Subcutaneous adipose tissue (tissue), 4 donors: ENCODE measurements around the gene ARFRP1. TPM values are rescaled to one million over a fixed set of nuclear protein-coding genes. Genes with fewer than 3 reads are reported as not detected.

Experiments
- CTCF ChIP-seq: fragments of 450-650 bp; IDR thresholded peaks from one replicate; pipeline ENCODE4 v1.5.1; 2016; ENCODE audit warnings: low read depth, mild to moderate bottlenecking, control low read depth, antibody characterized with exemption, moderate library complexity
- total RNA-seq, 4 donors: library from RNA; depleted of rRNA; stranded (reverse); fragments of >200 nt; gene quantifications; one replicate each; pipeline ENCODE4 v1.1.0, GENCODE V29; 2016

Gene ARFRP1
- total RNA-seq, 4 donors from 2014 or later: 21.9 to 39.4 (median 31.5) TPM

GRCh38 chr20:63701329-63702035 lies 6.3 kb downstream of the ARFRP1 start:
- TF ChIP-seq CTCF: no peak

DNA sequence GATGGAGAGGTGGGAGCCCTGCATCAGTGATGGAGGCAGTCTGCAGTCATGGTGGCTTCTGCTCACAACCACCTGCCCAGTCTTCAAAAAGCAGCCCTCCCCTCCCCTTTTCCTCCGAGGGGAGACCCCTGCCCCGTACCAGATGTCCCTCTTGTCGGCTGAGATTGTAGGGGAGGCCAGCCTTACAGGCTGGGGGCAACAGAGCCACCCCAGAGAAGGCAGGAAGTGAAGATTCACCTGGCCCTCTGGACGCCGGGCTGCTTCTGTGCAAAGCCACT lies 6.8 kb downstream of the ARFRP1 start:
- TF ChIP-seq CTCF: no peak

DNA sequence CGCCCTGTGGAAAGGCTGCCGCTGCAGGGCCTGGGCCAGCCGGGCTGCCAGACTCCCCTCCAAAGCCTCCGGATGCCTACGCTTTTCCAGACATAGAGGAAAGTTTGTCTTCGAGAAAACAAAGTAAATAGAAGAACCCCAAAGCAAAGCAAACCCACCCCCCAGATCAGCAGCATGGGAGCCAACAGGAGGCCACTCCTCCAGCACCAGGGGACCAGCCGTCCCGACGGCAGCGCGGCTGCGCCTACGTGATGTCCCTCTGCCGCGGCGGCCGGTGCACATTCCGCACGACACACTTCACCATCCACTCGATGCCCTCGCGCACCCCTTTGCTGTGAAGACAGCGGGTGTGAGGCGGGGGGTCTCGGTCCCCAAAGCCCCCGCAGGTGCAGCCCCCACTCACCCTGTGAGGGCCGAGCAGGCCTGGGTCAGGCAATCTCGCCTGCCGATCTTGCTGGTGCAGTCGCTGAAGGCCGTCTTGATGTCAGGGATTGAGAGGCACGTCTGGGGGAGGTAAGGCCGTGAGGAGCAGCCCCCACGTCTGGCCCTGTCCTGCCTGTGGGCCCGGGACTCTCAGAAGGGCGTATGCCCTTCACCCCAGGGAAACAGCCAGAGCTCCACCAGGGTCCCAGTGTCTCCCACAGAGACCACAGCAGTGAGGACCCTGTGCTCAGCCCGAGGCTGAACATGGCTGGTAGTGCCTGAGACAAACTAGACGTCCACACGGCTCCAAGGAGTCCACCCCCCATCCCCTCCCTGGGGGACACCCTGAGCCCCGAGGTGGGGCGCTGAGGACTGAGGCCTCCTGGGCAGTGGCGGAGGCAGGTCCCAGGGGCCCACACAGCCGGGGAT lies 7.4 kb downstream of the ARFRP1 start:
- no peak for TF ChIP-seq CTCF

DNA sequence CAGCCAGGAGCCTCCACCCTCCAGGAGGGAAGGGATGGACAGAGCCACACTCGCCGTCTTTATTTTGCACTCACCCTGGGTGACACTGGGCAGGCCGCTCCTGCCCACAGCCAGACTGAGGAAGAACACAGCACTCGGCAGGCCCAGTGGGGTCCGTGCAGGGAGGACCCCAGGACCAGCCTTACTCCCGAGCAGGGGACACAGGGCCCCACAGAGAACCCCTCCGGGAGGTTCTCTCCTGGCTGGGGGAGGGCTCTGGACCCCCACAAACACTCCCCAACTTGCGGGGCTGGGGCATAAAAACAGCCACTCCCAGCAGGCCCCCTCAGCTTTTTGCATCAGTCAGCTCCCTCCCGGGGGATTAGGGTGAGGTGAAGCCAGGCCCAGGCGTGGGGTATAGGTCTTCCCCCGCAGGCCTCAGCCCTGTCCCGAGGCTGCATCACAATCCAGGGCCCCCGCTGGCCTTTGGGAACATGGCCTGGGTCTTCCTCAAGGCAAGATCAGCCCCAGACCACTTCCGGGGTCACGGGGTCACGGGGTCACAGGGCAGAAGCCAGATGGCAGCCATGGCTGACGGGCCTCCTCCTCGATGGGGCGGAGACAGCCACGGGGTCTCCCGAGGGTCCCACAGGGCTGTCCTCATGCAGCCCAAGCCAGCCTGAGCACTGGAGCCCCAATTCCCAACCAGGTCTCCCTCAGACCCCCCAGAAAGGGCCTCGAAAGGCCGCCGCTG lies 8.1 kb downstream of the ARFRP1 start:
- TF ChIP-seq CTCF: no peak

- no peak for TF ChIP-seq CTCF
Observed at GRCh38 chr20:63698739-63699465, 8.9 kb downstream of the ARFRP1 start.

GRCh38 chr20:63697868-63698545 lies 9.8 kb downstream of the ARFRP1 start:
- no peak for TF ChIP-seq CTCF
